Natural killer cell treated with Interleukin-12 subunit alpha and Interleukin-12 subunit beta and Interleukin-15 and Interleukin-18, amount 100 ng/mL, for 72 hours (primary cell): ENCODE data around the gene HVCN1. TPM values are rescaled to one million over a fixed set of nuclear protein-coding genes. Genes with fewer than 3 reads are reported as not detected.

Experiments
- ATAC-seq, 2 donors: fragments of 150-1000 bp; cut with Tn5 transposase in 1 of 2; sonication (Bioruptor Pico), chemical (Tn5 transposase) in 1 of 2; 2 replicates each; pipeline ENCODE4 v1.10.0; 2021
- DNase-seq: peaks from one replicate; pipeline ENCODE4 v3.0.0; 2022; ENCODE audit warnings: low spot score
- H3K27ac Mint-ChIP-seq, 2 donors: 1 replicate in 1 of 2; 2 replicates in 1 of 2; pipeline ENCODE4 v1.8.0; 2022; ENCODE audit warnings: mixed read lengths in 2 of 2, mild to moderate bottlenecking in 1 of 2, moderate library complexity in 1 of 2
- H3K27me3 Mint-ChIP-seq, 2 donors: 1 replicate in 1 of 2; 2 replicates in 1 of 2; pipeline ENCODE4 v1.8.0; 2022; ENCODE audit warnings: mixed read lengths in 2 of 2
- H3K36me3 Mint-ChIP-seq: one replicate; pipeline ENCODE4 v1.8.0; 2022; ENCODE audit warnings: mixed read lengths
- H3K4me1 Mint-ChIP-seq, 2 donors: 1 replicate in 1 of 2; 2 replicates in 1 of 2; pipeline ENCODE4 v1.8.0; 2022; ENCODE audit warnings: low read depth in 2 of 2, mixed read lengths in 2 of 2, mild to moderate bottlenecking in 1 of 2
- H3K4me3 Mint-ChIP-seq: one replicate; pipeline ENCODE4 v1.8.0; 2022; ENCODE audit warnings: mixed read lengths
- H3K9me3 Mint-ChIP-seq: 2 replicates; pipeline ENCODE4 v1.8.0; 2022; ENCODE audit warnings: mixed read lengths
- total RNA-seq, 2 donors: library from RNA; stranded (reverse); gene quantifications; one replicate each; pipeline ENCODE4 v1.2.3, GENCODE V29; 2022

HVCN1 gene
- total RNA-seq, 2 donors from 2014 or later = 1.00 to 3.3 TPM

GRCh38 chr12:110693731-110694130 is 4.8 kb upstream of the HVCN1 start:
- Mint-ChIP-seq H3K36me3 (no peaks in the 10 kb centered on the region), H3K9me3 (no peaks in the 10 kb centered on the region), H3K4me3 (no peak overlapping the region), H3K27me3 (no peaks in the 10 kb centered on the region), H3K27ac (no peak overlapping the region), H3K4me1 (peaks cover 19 to 25% of the 10 kb centered on the region in 2 donors)
- DNase-seq (no peak), ATAC-seq (no peak)

DNA sequence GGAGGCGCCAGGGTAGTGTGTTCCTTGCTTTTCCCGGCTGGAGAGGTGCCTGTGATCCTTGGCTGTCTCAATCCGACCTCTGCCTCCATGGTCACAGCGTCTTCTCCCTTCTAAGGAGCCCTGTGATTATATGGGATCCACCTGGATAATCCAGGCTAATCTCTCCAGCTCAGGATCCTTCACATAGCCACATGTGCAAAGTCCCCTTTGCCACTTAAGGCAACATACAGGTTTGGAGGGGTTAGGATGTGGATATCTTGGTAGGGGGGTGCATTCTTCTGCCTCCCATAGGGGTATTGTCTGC is 1.2 kb upstream of the HVCN1 start:
- H3K9me3 Mint-ChIP-seq = no peaks in the 10 kb centered on the region
- peak overlapping the region; percentile 75 for H3K4me3 Mint-ChIP-seq
- no peaks in the 10 kb centered on the region for H3K36me3 Mint-ChIP-seq
- peak overlapping the region; percentile 65 to 76 for H3K27ac Mint-ChIP-seq
- no peak for DNase-seq
- H3K4me1 Mint-ChIP-seq = peaks cover 32 to 36% of the 10 kb centered on the region in 2 donors
- peaks cover 0 to 3% of the 10 kb centered on the region in 2 donors for H3K27me3 Mint-ChIP-seq
- no peak for ATAC-seq

GRCh38 chr12:110689281-110690126 is 589 bp upstream of the HVCN1 start:
- Mint-ChIP-seq H3K36me3 (no peaks in the 10 kb centered on the region), H3K4me1 (peaks cover 32 to 41% of the 10 kb centered on the region in 2 donors), H3K4me3 (peak overlapping the region; percentile 75), H3K27ac (peak overlapping the region; percentile 65 to 76), H3K27me3 (peaks cover 0 to 3% of the 10 kb centered on the region in 2 donors), H3K9me3 (no peaks in the 10 kb centered on the region)
- ATAC-seq (peak; percentile 70 to 79), DNase-seq (no peak)

- peaks cover 0 to 3% of the 10 kb centered on the region in 2 donors for H3K27me3 Mint-ChIP-seq
- H3K36me3 Mint-ChIP-seq = no peaks in the 10 kb centered on the region
- ATAC-seq = no peak
- H3K9me3 Mint-ChIP-seq = no peaks in the 10 kb centered on the region
- peak overlapping the region; percentile 27 to 43 for H3K27ac Mint-ChIP-seq
- DNase-seq = no peak
- peaks cover 35 to 46% of the 10 kb centered on the region in 2 donors for H3K4me1 Mint-ChIP-seq
- H3K4me3 Mint-ChIP-seq = peak overlapping the region; percentile 73
Observed at GRCh38 chr12:110687396-110688169, 1.3 kb downstream of the HVCN1 start.

DNA sequence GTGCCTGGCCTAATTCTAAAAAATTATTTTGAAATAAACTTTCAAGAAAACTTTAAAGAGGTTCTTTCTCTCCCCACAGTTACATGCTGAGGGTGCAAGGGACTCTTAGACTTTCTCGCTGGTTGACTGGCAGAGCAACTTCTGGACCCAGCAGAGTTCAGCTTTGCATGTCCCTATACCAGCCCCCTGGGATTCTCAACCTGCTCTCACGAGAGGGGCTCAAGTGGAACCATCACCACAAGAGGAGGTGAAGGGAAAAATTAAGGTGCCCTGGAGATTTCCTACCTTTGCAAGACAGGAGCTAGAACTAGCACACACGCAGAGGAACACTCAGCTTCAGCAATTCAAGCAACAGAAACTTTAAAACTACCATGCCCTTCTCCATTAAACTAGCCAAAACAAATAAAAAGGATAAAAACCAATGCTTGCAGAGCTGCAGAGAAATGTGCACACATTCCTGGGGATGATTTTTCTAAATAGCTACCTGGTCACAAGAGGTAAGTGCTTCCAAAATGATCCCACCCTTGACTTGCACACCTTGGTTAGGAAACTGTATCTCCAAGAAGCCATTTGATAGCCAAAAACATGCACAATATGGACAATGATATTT is 2.5 kb downstream of the HVCN1 start:
- Mint-ChIP-seq H3K27ac (peak overlapping the region in 1 of 2 donors; percentile 27), H3K4me1 (peaks cover 29 to 51% of the 10 kb centered on the region in 2 donors), H3K9me3 (no peaks in the 10 kb centered on the region), H3K4me3 (peak overlapping the region; percentile 73), H3K36me3 (no peaks in the 10 kb centered on the region), H3K27me3 (peaks cover 0 to 3% of the 10 kb centered on the region in 2 donors)
- DNase-seq = no peak
- no peak for ATAC-seq

- no peak for DNase-seq
- Mint-ChIP-seq H3K27ac (no peak overlapping the region), H3K4me3 (no peak overlapping the region), H3K4me1 (peaks cover 20 to 40% of the 10 kb centered on the region in 2 donors), H3K9me3 (no peaks in the 10 kb centered on the region), H3K36me3 (no peaks in the 10 kb centered on the region), H3K27me3 (peaks cover 0 to 3% of the 10 kb centered on the region in 2 donors)
- ATAC-seq = no peak
Observed at GRCh38 chr12:110684312-110684836, 4.5 kb downstream of the HVCN1 start.

GRCh38 chr12:110683888-110684287 is 5.0 kb downstream of the HVCN1 start:
- no peak overlapping the region for H3K4me3 Mint-ChIP-seq
- DNase-seq (no peak), ATAC-seq (no peak)
- peaks cover 0 to 3% of the 10 kb centered on the region in 2 donors for H3K27me3 Mint-ChIP-seq
- no peak overlapping the region for H3K27ac Mint-ChIP-seq
- H3K4me1 Mint-ChIP-seq = peaks cover 19 to 39% of the 10 kb centered on the region in 2 donors
- H3K36me3 Mint-ChIP-seq = no peaks in the 10 kb centered on the region
- H3K9me3 Mint-ChIP-seq = no peaks in the 10 kb centered on the region

GRCh38 chr12:110680032-110680431 is 8.9 kb downstream of the HVCN1 start:
- no peak for ATAC-seq
- no peak overlapping the region for H3K27ac Mint-ChIP-seq
- no peaks in the 10 kb centered on the region for H3K27me3 Mint-ChIP-seq
- no peak for DNase-seq
- no peak overlapping the region for H3K4me3 Mint-ChIP-seq
- H3K4me1 Mint-ChIP-seq = peaks cover 20 to 37% of the 10 kb centered on the region in 2 donors
- no peaks in the 10 kb centered on the region for H3K36me3 Mint-ChIP-seq
- no peaks in the 10 kb centered on the region for H3K9me3 Mint-ChIP-seq

- no peak for DNase-seq
- Mint-ChIP-seq H3K36me3 (peaks cover 5% of the 10 kb centered on the region), H3K4me1 (peaks cover 24 to 35% of the 10 kb centered on the region in 2 donors), H3K9me3 (peaks cover 3% of the 10 kb centered on the region), H3K27me3 (no peaks in the 10 kb centered on the region), H3K4me3 (no peak overlapping the region), H3K27ac (no peak overlapping the region)
- no peak for ATAC-seq
Observed at GRCh38 chr12:110679201-110679600, 9.7 kb downstream of the HVCN1 start.

GRCh38 chr12:110677982-110678381 is 10.9 kb downstream of the HVCN1 start:
- peaks cover 3% of the 10 kb centered on the region for H3K9me3 Mint-ChIP-seq
- ATAC-seq (peak in 1 of 2 donors; percentile 25), DNase-seq (no peak)
- H3K36me3 Mint-ChIP-seq = peaks cover 5% of the 10 kb centered on the region
- peak overlapping the region; percentile 52 to 58 for H3K27ac Mint-ChIP-seq
- no peaks in the 10 kb centered on the region for H3K27me3 Mint-ChIP-seq
- peaks cover 31 to 36% of the 10 kb centered on the region in 2 donors for H3K4me1 Mint-ChIP-seq
- peak overlapping the region; percentile 58 for H3K4me3 Mint-ChIP-seq

DNA sequence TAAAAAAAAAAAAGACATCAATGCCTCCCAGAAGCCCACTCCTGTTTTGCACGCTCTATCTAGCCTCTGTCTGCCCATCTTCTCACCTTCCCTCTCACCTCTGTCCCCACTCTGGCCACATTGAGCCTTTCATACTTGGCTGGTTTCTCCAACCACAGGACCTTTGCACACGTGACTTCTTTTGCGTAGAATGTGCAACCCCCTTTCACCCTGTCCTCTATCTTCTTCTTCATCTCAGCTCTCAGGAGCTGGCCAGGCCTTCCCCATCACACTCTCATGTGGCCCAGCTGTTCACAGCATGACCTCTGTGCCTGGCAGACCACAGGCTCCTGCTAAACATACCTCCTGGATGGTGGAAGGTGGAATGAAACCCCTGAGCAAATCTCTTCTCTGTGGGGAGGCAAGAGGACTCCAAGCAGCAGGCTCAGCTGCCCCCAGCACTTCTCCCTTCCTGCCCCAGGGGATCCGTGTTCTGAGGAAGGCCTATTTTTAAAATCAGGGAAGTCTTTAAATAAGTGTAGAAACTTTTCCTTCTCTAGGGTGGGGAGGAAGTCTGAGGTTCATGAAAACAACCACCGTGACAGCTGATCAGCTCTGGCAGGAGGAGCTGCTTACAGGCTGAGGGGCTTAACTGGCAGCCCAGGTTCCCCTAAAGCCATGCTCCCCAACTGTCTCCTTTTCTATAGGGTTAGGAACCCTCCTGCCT is 11.6 kb downstream of the HVCN1 start:
- ATAC-seq = peak; percentile 62 to 76
- H3K36me3 Mint-ChIP-seq = peaks cover 5% of the 10 kb centered on the region
- H3K27ac Mint-ChIP-seq = peak overlapping the region; percentile 52 to 58
- no peak for DNase-seq
- peaks cover 31 to 36% of the 10 kb centered on the region in 2 donors for H3K4me1 Mint-ChIP-seq
- H3K4me3 Mint-ChIP-seq = peak overlapping the region; percentile 58
- no peaks in the 10 kb centered on the region for H3K27me3 Mint-ChIP-seq
- peaks cover 3% of the 10 kb centered on the region for H3K9me3 Mint-ChIP-seq

DNA sequence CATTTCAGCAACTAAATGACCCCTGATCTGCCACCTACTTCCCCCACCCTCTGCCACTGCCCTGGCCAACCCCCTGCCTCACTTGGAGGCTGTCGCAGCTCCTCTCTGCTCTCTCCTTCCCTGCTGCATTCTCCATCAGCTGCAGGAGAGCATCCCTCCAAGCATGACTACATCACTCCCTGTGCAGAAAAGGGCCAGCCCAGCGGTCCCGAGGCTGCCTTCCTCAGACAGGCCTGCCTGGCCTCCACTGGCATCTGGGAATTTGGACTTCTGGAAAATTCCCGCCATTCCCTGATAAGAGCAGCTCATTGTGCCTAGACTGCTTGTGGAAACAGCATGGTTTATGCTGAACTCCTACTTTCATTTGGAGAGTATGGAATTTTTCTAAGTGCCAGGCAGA is 12.7 kb downstream of the HVCN1 start:
- peaks cover 3% of the 10 kb centered on the region for H3K9me3 Mint-ChIP-seq
- H3K36me3 Mint-ChIP-seq = peaks cover 5% of the 10 kb centered on the region
- peaks cover 31% of the 10 kb centered on the region in 2 donors for H3K4me1 Mint-ChIP-seq
- no peak overlapping the region for H3K4me3 Mint-ChIP-seq
- no peak for DNase-seq
- H3K27me3 Mint-ChIP-seq = no peaks in the 10 kb centered on the region
- ATAC-seq = no peak
- H3K27ac Mint-ChIP-seq = no peak overlapping the region

DNA sequence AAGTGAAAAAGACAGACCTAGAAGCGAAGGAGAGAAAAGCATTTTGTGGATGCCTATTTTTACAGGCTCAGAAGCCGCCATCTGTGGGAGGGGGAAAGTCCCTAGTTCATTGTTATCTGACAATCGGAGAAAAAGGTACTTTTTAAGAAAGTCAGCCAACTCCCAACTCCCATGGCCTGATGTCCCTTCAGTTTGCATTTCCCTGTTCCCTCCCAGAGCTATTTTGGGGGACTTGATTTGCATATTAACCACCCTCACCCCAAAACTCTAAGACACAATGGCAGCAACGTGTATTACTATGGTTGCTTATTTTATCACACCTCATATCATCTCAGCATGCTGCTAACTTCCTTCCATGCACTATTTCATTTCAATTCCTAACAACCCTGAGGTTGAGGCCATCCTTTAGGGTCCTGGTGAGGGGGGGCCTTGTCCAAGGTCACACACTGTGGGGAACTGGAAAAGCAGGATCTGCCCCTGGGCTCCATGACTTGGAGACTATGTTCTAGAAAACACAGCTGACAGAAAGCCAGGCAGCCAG is 18.7 kb downstream of the HVCN1 start:
- Mint-ChIP-seq H3K36me3 (peaks cover 13% of the 10 kb centered on the region), H3K4me3 (peak overlapping the region; percentile 51), H3K27me3 (no peaks in the 10 kb centered on the region), H3K4me1 (peaks cover 32 to 37% of the 10 kb centered on the region in 2 donors), H3K9me3 (peaks cover 3% of the 10 kb centered on the region), H3K27ac (peak overlapping the region in 1 of 2 donors; percentile 81)
- peak in 1 of 2 donors; percentile 60 for ATAC-seq
- DNase-seq = peak; percentile 67
